HG03064 (cell line): ENCODE results near the gene CHRM3.

Experiments
- ATAC-seq: cut with Tn5 transposase; IDR thresholded peaks from one replicate; pipeline ENCODE4 v1.9.1; 2021; ENCODE audit warnings: low read depth; ENCODE audit not compliant: unreplicated experiment

The CHRM3 gene

GRCh38 chr1:239394107-239394506 is 7.7 kb downstream of the CHRM3 start:
- ATAC-seq, result no peak

DNA sequence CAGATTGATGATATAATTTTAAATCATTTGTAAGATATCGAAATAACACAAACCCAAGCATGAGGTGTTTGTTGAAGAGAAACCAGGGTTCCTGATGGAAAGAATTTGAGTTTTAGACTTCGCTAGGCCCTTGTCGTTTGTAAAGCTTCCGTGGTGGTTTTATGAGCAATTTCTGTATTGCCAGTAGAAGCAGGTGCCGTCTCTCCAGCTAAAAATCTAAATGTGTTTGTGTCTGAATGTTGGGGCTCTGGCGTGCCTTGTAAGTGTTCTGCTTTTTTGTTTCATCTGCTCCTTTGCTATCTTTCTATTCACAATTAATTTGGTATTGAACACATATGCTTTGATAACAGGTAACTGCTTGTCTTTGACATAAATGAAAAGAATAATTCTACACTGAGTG is 27.5 kb downstream of the CHRM3 start:
- no peak for ATAC-seq

GRCh38 chr1:239417221-239417620 is 30.9 kb downstream of the CHRM3 start:
- ATAC-seq, result no peak

- no peak for ATAC-seq
These were observed 31.7 kb downstream of the CHRM3 start for GRCh38 chr1:239417986-239418640.

GRCh38 chr1:239418681-239419080 is 32.3 kb downstream of the CHRM3 start:
- no peak for ATAC-seq

GRCh38 chr1:239421811-239422210 is 35.4 kb downstream of the CHRM3 start:
- ATAC-seq, result no peak

DNA sequence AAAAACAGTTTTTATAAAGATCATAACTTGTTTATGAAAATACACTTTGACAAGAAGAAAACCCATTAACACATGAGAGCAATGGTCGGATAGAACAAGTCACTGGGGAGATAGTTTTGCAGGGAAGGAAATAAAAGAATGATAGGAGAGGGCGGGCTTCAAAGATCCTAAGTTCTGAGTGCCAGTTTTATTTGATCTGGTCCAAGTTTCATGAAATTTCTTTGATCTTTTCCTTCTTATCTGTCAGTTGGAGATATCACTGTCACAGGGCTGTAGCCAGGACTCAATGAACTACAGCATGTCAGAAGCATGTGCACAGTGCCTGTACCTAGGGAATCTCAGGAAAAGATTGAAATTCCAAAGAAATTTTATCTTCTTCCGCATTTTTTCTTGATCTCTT is 36.5 kb downstream of the CHRM3 start:
- ATAC-seq, result no peak

- ATAC-seq, result no peak
These were observed 40.6 kb downstream of the CHRM3 start for GRCh38 chr1:239426821-239427475.

- ATAC-seq, result no peak
These were observed 41.3 kb downstream of the CHRM3 start for GRCh38 chr1:239427712-239428111.

- ATAC-seq, result no peak
These were observed 41.8 kb downstream of the CHRM3 start for GRCh38 chr1:239428120-239428710.

DNA sequence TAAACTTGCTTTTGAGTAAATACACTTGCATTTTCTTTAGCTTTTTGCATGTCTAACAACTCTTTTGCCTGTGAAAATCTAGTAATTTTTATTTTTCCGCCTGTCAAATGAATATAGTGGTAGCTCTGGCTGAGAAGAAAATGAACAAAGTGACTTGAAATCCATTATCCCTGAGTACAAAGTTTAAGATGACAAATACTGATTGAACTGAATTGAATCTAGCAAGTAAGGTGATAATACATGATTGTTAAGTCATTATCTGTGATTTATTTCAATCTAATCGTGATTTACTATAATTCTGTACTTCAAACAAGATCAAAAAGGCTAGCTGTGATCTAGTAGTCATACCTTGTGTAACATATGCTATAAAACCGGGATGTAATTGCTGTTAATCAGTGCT is 42.8 kb downstream of the CHRM3 start:
- ATAC-seq, result no peak

GRCh38 chr1:239432255-239432654 is 45.9 kb downstream of the CHRM3 start:
- no peak for ATAC-seq

- ATAC-seq, result no peak
These were observed 47.8 kb downstream of the CHRM3 start for GRCh38 chr1:239434181-239434580.
